GM18499 (cell line): Measurements from ENCODE around the gene RIT1.
"Not testable (repeated sequence)": the region's sequence is repeated elsewhere in the genome, so short reads cannot be mapped to it uniquely, and the experiment has no call there.

Experiments used
- ATAC-seq: cut with Tn5 transposase; IDR thresholded peaks from one replicate; pipeline ENCODE4 v1.9.1; 2021; ENCODE audit warnings: moderate number of reproducible peaks; ENCODE audit not compliant: insufficient read depth, unreplicated experiment

RIT1 gene

GRCh38 chr1:155896476-155896875, 14.7 kb downstream of the RIT1 start:
- not testable (repeated sequence) for ATAC-seq

- not testable (repeated sequence) for ATAC-seq
Observed at GRCh38 chr1:155895617-155896016, 15.5 kb downstream of the RIT1 start.

GRCh38 chr1:155893389-155894142, 17.6 kb downstream of the RIT1 start:
- ATAC-seq = no peak

- no peak for ATAC-seq
Observed at GRCh38 chr1:155892796-155893195, 18.4 kb downstream of the RIT1 start.

- ATAC-seq = no peak
Observed at GRCh38 chr1:155890251-155890650, 20.9 kb downstream of the RIT1 start.

GRCh38 chr1:155889566-155889965, 21.6 kb downstream of the RIT1 start:
- no peak for ATAC-seq

- no peak for ATAC-seq
Observed at GRCh38 chr1:155888481-155888880, 22.7 kb downstream of the RIT1 start.

- no peak for ATAC-seq
Observed at GRCh38 chr1:155884982-155885381, 26.2 kb downstream of the RIT1 start.

GRCh38 chr1:155884031-155884960, 26.9 kb downstream of the RIT1 start:
- no peak for ATAC-seq

- no peak for ATAC-seq
Observed at GRCh38 chr1:155882766-155883165, 28.4 kb downstream of the RIT1 start.

- no peak for ATAC-seq
Observed at GRCh38 chr1:155882235-155882634, 28.9 kb downstream of the RIT1 start.

- no peak for ATAC-seq
Observed at GRCh38 chr1:155880950-155881349, 30.2 kb downstream of the RIT1 start.

- ATAC-seq = no peak
Observed at GRCh38 chr1:155880251-155880650, 30.9 kb downstream of the RIT1 start.

- ATAC-seq = no peak
Observed at GRCh38 chr1:155877945-155878344, 33.2 kb downstream of the RIT1 start.

- ATAC-seq = no peak
Observed at GRCh38 chr1:155873860-155874259, 37.3 kb downstream of the RIT1 start.

GRCh38 chr1:155872527-155872926, 38.6 kb downstream of the RIT1 start:
- ATAC-seq = no peak

GRCh38 chr1:155871390-155871789, 39.8 kb downstream of the RIT1 start:
- no peak for ATAC-seq

- ATAC-seq = no peak
Observed at GRCh38 chr1:155867766-155868165, 43.4 kb downstream of the RIT1 start.

GRCh38 chr1:155864393-155864792, 46.8 kb downstream of the RIT1 start:
- ATAC-seq = no peak

- ATAC-seq = no peak
Observed at GRCh38 chr1:155861896-155862295, 49.3 kb downstream of the RIT1 start.

GRCh38 chr1:155860970-155861510, 50.1 kb downstream of the RIT1 start:
- ATAC-seq = no peak
